ENCODE results near the gene EMCN.

GRCh38 chr4:100461807-100462605, 55.8 kb downstream of the EMCN start:
- TF ChIP-seq POLR2A (IDR thresholded peaks at IDR 0.05): no peak
- TF ChIP-seq CTCF (IDR thresholded peaks at IDR 0.05): no peak
- TF ChIP-seq EP300 (IDR thresholded peaks at IDR 0.05): no peak

All from tibial nerve (tissue), 4 donors.